Measurements from ENCODE around the gene RDH5. TPM values are rescaled to one million over a fixed set of nuclear protein-coding genes. Genes with fewer than 3 reads are reported as not detected.

The RDH5 gene
- total RNA-seq, 3 donors from 2014 or later (not counting 1 experiment from before 2014, with no cell fraction given) = 9.6 to 19.0 (median 10.1) TPM

- peaks cover 23% of the 10 kb centered on the region for H3K4me1 ChIP-seq (ENCODE audit: control insufficient read depth, insufficient read depth, low read length)
- H3K27ac ChIP-seq (ENCODE audit: low read length) = no peak overlapping the region
- no peak for ATAC-seq
- no peaks in the 10 kb centered on the region for H3K36me3 ChIP-seq (ENCODE audit: control insufficient read depth, insufficient read depth, low read length)
- no peak for TF ChIP-seq CTCF (IDR thresholded peaks at IDR 0.05)
- no peak overlapping the region for H3K4me3 ChIP-seq (ENCODE audit: low read length)
- intact Hi-C loops (cut with micrococcal nuclease) = no loop called here
- H3K4me1 Mint-ChIP-seq = peaks cover 10 to 28% of the 10 kb centered on the region in 2 donors
- WGBS (ENCODE audit: insufficient coverage) = 100% methylated on average over 1 of the region's 2 CpGs
- no peak for DNase-seq
- H3K9me3 Mint-ChIP-seq = no peaks in the 10 kb centered on the region
- no peaks in the 10 kb centered on the region for H3K36me3 Mint-ChIP-seq
- no peaks in the 10 kb centered on the region for H3K9me3 ChIP-seq (ENCODE audit: control insufficient read depth, insufficient read depth, low read length)
- H3K27me3 ChIP-seq (ENCODE audit: control insufficient read depth, insufficient read depth, low read length) = peaks cover 3% of the 10 kb centered on the region
- H3K4me3 Mint-ChIP-seq = peak overlapping the region; percentile 36
- no peak overlapping the region for H3K27ac Mint-ChIP-seq
- H3K27me3 Mint-ChIP-seq (ENCODE audit: low read depth in 2 of 2) = peaks cover 13 to 14% of the 10 kb centered on the region in 2 donors
These were observed 6.5 kb upstream of the RDH5 start for GRCh38 chr12:55713721-55714120.

- Histone ChIP-seq H3K4me1 (ENCODE audit: control insufficient read depth, insufficient read depth, low read length) (peaks cover 28% of the 10 kb centered on the region), H3K27me3 (ENCODE audit: control insufficient read depth, insufficient read depth, low read length) (no peaks in the 10 kb centered on the region), H3K36me3 (ENCODE audit: control insufficient read depth, insufficient read depth, low read length) (peaks cover 9% of the 10 kb centered on the region), H3K27ac (ENCODE audit: low read length) (peak overlapping the region; percentile 73), H3K9me3 (ENCODE audit: control insufficient read depth, insufficient read depth, low read length) (no peaks in the 10 kb centered on the region), H3K4me3 (ENCODE audit: low read length) (peak overlapping the region; percentile 87)
- intact Hi-C loops (cut with micrococcal nuclease) = no loop called here
- no peak for DNase-seq
- peak overlapping the region; percentile 97 for H3K4me3 Mint-ChIP-seq
- peaks cover 0 to 3% of the 10 kb centered on the region in 2 donors for H3K27me3 Mint-ChIP-seq (ENCODE audit: low read depth in 2 of 2)
- H3K27ac Mint-ChIP-seq = peak overlapping the region; percentile 96 to 98
- H3K36me3 Mint-ChIP-seq = no peaks in the 10 kb centered on the region
- 89% methylated on average over 7 of the region's 7 CpGs for WGBS (ENCODE audit: insufficient coverage)
- H3K4me1 Mint-ChIP-seq = peaks cover 12 to 28% of the 10 kb centered on the region in 2 donors
- no peaks in the 10 kb centered on the region for H3K9me3 Mint-ChIP-seq
- ATAC-seq = no peak
- TF ChIP-seq CTCF (IDR thresholded peaks at IDR 0.05) = no peak
These were observed 4.9 kb upstream of the RDH5 start for GRCh38 chr12:55715169-55715764.

GRCh38 chr12:55715833-55716581 lies 4.2 kb upstream of the RDH5 start, which contains the start of gene BLOC1S1:
Gene BLOC1S1 (plus strand): TSS chr12:55716046. CDS start chr12:55716052, 6 bp downstream.
- H3K27ac ChIP-seq (ENCODE audit: low read length) = peak within 1 kb of the TSS; percentile 73
- H3K4me1 ChIP-seq (ENCODE audit: control insufficient read depth, insufficient read depth, low read length) = peaks cover 35% of the 10 kb centered on the region
- H3K27me3 ChIP-seq (ENCODE audit: control insufficient read depth, insufficient read depth, low read length) = no peaks in the 10 kb centered on the region
- H3K36me3 Mint-ChIP-seq = no peaks in the 10 kb centered on the region
- peak; percentile 87 to 91 (median 90) for ATAC-seq
- peak; percentile 91 to 97 for DNase-seq
- peaks cover 9% of the 10 kb centered on the region for H3K36me3 ChIP-seq (ENCODE audit: control insufficient read depth, insufficient read depth, low read length)
- H3K4me3 ChIP-seq (ENCODE audit: low read length) = peak within 1 kb of the TSS; percentile 87
- intact Hi-C loops (cut with micrococcal nuclease) = no loop called here
- TF ChIP-seq CTCF (IDR thresholded peaks at IDR 0.05) = no peak
- H3K4me1 Mint-ChIP-seq = peaks cover 18 to 28% of the 10 kb centered on the region in 2 donors
- H3K4me3 Mint-ChIP-seq = peak within 1 kb of the TSS; percentile 97
- under 1% methylated on average over 41 of the region's 42 CpGs for WGBS (ENCODE audit: insufficient coverage)
- no peaks in the 10 kb centered on the region for H3K9me3 Mint-ChIP-seq
- H3K27me3 Mint-ChIP-seq (ENCODE audit: low read depth in 2 of 2) = peaks cover 0 to 3% of the 10 kb centered on the region in 2 donors
- H3K27ac Mint-ChIP-seq = peak within 1 kb of the TSS; percentile 96 to 98
- H3K9me3 ChIP-seq (ENCODE audit: control insufficient read depth, insufficient read depth, low read length) = no peaks in the 10 kb centered on the region
